ENCODE data around the gene CCL26.
"Not testable (repeated sequence)": the region's sequence is repeated elsewhere in the genome, so short reads cannot be mapped to it uniquely, and the experiment has no call there.

Gene CCL26

DNA sequence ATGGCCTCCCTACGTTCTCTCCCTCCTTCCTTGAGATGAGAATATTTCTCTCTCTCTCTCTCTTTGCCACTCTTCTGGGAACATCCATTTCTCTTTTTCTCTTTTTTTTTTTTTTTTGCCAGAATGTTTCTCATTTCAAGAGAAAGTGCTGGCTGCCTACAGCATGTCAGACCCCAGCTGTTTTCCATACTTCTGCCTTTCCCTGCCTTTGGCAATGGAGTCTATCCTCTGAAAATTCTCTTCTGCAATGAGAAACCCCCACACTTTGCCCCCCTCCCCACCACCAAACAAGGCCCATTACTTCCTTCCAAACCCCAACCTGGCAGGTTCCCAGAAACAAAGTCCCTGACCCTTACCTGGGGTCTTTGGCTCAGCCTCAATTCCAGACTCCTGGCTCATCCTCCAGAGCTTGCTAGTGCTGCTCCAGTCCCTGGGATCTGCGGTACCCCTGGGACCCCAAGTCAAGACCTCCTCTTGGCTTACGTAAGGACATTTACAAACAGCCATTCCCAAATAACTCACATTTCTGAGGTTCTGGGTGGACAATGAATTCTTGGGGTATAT lies 17.4 kb upstream of the CCL26 start:
- no peak for ATAC-seq

DNA sequence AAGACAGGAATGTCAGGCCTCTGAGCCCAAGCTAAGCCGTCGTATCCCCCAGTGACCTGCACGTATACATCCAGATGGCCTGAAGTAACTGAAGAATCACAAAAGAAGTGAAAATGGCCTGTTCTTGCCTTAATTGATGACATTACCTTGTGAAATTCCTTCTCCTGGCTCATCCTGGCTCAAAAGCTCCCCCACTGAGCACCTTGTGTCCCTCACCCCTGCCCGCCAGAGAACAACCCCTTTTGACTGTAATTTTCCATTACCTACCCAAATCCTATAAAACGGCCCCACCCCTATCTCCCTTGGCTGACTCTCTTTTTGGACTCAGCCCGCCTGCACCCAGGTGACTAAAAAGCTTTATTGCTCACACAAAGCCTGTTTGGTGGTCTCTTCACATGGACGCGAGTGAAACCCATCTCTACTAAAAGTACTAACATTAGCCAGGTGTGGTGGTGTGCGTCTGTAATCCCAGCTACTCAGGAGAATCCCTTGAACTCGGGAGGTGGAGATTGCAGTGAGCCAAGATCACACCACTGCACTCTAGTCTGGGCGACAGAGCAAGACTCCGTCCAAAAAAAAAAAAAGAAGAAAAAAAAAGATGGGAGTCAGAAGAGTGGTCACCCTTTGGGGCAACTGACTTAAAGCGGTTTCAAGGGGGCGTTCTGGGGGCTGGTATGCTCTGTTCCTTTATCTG lies 16.3 kb upstream of the CCL26 start:
- not testable (repeated sequence) for ATAC-seq

DNA sequence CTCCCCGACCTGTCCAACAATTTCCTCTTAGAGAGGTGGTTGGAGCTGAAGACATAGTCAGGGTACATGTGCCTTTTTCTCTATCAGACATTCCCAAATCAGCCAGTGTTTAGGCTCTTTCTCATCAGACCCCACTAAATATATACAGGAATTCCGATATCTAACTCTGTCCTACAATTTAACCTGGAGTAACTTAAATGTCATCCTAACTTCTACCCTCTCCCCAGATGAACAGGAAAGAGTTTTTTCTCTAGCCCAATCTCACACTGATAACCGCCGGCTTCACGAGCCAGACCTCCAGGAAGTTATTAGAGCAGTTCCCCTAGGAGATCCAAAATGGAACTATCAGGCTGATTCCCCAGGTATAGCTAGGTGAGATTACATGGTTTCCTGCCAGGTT lies 11.0 kb upstream of the CCL26 start:
- not testable (repeated sequence) for ATAC-seq

DNA sequence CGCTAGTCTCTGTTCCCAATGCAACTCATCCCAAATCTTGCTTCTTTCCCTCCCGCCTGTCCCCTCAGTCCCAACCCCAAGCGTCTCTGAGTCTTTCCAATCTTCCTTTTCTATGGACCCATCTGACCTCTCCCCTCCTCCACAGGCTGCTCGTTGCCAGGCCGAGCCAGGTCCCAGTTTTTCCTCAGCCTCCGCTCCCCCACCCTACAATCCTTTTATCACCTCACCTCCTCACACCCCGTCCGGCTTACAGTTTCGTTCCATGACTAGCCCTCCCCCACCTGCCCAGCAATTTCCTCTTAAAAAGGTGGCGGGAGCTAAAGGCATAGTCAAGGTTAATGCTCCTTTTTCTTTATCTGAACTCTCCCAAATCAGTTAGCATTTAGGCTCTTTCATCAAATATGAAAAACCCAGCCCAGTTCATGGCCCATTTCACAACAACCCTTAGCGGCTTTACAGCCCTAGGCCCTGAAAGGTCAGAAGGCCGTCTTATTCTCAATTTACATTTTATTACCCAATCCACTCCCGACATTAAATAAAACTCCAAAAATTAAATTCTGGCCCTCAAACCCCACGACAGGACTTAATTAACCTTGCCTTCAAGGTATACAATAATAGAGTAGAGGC lies 8.7 kb upstream of the CCL26 start:
- not testable (repeated sequence) for ATAC-seq

DNA sequence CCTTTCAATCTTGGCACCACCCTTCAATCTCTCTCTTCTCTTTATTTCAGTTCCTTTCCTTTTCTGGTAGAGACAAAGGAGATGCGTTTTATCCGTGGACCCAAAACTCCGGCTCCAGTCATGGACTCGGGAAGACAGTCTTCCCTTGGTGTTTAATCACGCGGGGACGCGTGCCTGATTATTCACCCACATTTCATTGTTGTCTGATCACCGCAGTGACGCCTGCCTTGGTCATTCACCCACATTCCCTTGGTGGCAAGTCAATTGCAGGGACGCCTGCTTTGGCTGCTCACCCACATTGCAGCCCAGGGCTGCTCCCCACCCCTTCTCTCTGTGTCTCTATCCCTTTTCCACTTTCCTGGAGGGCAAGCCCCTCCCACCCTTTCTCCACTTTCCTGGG lies 7.5 kb upstream of the CCL26 start:
- ATAC-seq = not testable (repeated sequence)

DNA sequence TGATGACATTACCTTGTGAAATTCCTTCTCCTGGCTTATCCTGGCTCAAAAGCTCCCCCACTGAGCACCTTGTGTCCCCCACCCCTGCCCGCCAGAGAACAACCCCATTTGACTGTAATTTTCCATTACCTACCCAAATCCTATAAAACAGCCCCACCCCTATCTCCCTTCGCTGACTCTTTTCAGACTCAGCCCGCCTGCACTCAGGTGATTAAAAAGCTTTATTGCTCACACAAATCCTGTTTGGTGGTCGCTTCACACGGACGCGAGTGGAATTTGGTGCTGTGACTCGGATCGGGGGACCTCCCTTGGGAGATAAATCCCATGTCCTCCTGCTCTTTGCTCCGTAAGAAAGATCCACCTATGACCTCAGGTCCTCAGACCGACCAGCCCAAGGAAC lies 7.0 kb upstream of the CCL26 start:
- not testable (repeated sequence) for ATAC-seq

DNA sequence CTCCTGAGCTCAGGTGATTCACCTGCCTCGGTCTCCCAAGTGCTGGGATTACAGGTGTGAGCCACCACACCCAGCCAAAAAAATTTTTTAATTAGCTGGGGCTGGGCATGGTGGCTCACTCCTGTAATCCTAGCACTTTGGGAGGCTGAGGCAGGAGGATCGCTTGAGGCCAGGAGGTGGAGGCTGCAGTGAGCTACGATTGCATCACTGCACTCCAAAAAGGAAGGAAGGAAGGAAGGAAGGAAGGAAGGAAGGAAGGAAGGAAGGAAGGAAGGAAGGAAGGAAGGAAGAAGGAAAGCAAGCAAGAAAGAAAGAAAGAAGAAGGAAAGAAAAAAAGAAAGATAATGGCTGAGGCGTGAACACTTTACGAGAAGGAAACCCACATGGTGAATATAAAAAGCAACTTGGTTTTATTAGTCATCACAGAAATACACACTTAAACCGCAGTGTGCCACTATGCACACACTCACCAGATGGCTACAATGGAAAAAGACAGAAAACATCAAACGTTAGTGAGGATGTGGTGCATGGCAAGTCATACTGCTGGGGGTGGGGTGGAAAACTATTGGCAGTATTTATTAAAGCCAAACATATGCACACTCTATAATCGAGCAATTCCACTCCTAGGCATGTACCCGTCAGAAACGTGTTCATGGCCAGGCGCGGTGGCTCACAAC lies 4.4 kb upstream of the CCL26 start:
- ATAC-seq = peak; percentile 99

DNA sequence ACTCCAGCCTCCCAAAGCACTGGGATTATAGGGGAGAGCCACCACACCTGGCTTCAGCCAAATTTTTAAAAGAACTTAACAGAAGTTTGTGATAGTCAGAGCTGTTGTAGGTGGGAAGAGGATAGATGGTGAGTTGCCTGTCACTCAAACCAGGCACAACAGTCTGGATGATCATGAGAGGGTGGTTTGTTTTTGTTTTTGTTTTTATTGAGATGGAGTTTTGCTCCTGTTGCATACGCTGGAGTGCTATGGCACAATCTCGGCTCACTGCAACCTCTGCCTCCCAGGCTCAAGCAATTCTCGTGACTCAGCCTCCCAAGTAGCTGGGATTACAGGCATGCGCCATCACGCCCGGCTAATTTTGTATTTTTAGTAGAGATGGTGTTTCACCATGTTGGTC lies 1.9 kb upstream of the CCL26 start:
- ATAC-seq = not testable (repeated sequence)

DNA sequence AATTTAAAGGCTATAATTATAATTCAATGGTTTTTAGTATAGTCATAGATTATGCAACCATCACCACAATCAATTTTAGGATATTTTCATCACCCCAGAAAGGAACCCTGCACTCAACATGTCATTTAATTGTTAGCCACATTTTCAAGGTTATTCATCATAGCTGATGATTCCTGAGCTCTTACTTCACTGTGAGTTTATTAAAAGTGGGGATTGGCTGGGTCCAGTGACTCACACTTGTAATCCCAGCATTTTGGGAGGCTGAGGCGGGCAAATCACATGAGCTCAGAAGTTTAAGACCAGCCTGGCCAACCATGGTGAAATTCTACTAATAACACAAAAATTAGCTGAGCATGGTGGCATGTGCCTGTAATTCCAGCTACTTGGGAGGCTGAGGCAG lies 787 bp downstream of the CCL26 start:
- ATAC-seq = no peak

DNA sequence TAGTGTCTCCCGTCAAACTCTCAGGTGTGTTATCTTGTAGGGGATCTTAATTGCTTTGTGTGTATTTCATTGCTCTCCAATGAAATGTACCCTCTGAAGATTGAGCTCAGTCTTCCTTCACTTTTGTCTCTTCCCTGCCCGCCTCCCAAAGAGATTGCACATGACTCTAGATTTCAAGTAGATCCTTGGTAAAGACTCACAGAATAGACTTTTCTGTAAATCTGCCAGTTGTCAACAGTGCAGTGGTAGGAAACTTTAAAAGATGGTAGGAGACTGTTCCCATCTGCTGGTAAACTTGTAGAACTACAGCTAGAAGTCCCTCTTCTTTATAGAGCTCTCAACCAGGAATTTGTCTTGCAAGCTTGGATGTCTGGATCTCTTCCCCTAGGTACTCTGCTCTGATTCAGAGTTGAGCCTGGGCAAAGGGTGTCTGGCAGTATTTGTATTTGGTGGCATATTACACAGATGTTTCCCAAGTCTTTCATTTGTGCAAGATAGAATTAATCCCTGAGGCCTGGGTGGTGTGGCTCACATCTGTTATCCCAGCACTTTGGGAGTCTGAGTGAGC lies 9.6 kb downstream of the CCL26 start:
- peak; percentile 51 to 72 for ATAC-seq

DNA sequence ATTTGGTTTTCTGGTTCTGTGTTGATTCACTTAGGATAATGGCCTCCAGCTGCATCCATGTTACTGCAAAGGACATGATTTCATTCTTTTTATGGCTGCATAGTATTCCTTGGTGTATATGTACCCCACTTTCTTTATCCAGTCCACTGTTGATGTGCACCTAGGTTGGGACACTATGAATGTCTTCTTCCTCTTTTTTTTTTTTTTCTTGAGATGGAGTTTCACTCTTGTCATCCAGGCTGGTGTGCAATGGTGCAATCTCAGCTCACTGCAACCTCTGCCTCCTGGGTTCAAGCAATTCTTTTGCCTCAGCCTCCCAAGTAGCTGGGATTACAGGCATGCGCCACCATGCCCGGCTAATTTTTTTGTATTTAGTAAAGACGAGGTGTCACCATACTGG lies 10.2 kb downstream of the CCL26 start:
- not testable (repeated sequence) for ATAC-seq

DNA sequence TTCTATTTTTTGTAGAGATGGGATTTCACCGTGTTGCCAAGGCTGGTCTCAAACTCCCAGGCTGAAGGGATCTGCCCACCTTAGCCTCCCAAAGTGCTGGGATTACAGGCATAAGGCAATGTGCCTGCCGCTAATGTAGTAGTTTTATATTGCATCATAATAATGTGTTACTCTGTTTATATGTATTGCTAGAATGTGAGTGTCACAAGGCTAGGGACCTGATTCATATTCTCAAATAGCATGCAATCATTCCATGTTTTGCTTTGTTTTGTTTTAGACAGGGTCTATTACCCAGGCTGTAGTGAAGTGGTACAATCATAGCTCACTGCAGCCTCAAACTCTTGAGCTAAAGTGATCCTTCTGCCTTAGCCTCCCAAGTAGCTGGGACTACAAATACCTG lies 13.5 kb downstream of the CCL26 start:
- no peak for ATAC-seq

DNA sequence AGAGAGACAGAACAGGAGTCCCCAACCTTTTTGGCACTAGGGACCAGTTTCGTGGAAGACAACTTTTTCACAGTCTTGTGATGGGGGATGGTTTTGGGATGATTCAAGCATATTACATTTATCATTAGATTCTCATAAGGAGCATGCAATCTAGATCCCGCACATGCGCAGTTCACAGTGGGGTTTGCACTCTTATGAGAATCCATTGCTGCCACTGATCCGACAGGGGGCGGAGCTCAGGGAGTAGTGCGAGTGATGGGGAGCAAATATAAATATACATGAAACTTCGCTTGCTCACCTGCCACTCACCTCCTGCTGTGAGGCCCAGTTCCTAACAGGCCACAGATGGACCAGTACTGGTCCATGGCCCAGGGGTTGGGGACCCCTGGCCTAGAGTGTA lies 14.2 kb downstream of the CCL26 start:
- no peak for ATAC-seq

DNA sequence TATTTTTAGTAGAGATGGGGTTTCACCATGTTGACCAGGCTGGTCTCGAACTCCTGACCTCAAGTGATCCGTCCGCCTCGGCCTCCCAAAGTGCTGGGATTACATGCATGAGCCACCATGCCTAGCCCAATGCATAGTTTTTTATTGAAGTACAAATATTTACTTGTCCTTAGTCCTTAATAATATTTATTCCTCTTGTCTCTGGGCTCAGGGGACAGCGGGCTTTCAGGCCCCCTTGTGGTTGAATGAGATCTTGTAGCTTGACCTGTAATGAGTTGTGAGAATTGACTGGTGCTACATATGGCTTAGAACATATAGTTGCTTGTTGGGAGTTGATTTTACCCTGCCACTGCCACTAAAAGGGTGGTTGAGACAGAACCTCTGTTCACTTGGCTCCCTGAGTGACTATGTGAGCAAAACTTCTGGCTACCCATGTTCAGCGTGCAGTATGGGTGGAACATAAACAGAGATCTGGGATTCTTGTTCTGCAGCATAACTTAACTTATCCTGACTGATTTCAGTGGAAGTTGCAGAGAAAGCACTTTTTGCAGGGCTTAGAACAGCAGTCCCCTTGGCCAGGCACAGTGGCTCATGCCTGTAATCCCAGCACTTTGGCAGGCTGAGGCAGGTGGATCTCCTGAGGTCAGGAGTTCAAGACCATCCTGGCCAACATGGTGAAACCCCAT lies 14.9 kb downstream of the CCL26 start:
- no peak for ATAC-seq

DNA sequence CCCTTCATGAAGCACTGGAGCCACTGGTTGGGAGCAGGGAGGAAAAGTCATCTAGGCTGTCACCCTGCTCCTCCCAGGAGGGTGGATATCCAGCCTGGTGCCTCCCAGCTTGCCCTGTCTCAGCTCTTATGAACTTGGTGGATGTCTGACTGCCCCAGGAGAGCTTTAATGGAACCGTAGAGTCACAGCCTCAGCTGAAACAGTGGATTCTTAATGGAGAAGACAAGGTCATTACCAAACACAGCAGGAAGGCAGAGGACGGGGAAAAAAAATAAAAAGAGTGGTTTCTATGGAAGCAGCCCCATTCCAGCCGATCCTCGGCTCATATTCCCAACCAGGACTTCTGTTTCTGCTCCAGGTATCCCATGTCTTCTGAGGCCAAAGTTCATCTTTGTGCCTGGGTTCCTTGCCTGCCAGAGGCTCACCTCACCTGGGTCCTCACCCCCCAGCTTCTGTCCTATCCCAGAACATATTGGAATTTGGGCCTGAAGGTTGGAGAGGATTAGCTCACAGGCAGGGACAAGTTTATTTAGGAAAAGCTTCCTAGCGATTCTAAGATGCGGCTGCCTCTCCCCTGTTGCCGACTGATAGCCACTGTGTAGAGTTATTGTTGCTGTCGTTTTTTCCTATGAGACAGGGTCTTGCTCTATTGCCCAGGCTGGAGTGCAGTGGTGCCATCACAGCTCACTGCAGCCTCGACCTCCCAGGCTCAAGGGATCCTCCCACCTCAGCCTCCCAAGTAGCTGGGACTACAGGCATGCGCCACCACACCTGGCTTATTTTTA lies 15.6 kb downstream of the CCL26 start:
- no peak for ATAC-seq

DNA sequence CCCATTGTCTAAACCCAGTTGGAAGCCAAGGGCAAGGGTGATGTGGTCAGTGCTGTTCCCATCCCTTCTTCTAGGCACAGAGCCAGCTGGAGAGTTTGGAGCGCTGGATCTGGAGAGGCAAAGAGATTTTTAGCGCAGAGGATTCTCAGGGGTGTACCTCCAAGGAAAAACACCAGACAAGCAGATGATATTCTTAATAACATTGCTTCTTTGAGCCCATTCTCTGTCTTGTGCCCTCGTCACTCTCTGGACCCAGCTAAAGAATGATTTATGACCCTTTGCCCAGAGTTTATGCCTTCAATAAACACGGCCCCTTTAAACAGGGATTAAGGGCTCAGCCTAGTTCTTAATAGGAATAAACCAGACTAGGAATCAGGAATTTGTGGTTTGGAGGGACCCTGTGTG lies 28.6 kb downstream of the CCL26 start:
- ATAC-seq = no peak

DNA sequence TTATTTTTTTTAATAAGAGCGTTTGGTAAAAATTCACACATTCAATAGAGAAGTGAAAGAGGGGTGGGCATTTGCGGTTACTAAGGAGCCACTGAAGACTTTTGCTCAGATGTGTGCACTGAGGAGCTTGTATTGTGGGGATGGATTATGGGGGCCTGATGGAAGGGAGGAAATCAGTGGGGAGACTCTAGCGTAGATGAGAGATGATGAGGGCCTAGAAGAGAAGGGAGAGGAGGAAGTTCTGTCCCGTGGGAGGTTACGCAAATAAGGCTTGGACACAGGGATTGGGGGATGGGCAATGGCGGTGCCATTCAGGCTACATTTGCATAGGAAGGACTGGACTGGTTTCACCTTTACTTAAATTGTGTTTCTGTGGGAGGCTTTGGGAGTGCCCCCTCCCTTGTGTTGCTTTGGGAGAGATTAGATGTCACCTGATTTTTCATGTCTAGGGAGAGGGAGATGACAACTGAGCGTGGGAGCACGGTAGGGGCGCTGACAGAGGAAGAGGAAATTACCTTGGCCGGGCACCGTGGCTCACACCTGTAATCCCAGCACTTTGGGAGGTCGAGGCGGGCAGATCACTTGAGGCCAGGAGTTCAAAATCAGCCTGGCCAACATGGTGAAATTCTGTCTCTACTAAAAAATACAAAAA lies 31.0 kb downstream of the CCL26 start:
- no peak for ATAC-seq

DNA sequence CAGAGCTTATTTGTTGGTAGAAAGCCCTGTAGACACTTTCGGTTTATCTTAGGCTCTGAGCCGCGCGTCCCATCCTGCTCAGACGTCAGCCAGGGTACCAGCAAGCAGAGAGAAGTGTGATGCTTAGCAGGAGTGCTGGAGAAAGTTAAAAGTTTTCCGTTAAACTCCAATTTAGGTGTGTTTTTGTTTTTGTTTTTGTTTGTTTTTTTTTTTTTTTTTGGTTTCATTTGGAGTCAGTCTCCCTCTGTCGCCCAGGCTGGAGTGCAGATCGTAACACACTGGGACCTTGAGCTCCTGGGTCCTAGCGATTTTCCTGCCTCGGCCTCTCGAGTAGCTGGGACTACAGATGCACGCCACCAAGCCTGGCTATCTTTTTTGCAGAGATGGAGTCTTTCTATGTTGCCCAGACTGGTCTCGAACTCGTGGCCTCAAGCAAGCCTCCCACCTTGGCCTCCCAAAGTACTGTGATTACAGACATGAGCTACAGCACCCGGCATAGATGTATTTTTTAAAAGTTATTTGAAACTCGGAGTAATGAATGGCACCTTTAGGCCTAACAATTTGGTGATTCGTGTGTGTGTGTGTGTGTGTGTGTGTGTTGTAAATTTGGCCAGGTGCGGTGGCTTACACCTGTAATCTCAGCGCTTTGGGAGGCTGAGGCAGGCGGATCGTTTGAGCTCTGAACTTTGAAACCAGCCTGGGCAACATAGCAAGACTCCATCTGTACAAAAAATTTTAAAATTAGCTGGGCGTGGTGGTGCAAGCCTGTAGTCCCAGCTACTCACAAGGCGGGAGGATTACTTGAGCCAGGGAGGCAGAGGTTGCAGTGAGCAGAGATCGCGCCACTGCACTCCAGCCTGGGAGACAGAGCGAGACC lies 32.0 kb downstream of the CCL26 start:
- no peak for ATAC-seq

DNA sequence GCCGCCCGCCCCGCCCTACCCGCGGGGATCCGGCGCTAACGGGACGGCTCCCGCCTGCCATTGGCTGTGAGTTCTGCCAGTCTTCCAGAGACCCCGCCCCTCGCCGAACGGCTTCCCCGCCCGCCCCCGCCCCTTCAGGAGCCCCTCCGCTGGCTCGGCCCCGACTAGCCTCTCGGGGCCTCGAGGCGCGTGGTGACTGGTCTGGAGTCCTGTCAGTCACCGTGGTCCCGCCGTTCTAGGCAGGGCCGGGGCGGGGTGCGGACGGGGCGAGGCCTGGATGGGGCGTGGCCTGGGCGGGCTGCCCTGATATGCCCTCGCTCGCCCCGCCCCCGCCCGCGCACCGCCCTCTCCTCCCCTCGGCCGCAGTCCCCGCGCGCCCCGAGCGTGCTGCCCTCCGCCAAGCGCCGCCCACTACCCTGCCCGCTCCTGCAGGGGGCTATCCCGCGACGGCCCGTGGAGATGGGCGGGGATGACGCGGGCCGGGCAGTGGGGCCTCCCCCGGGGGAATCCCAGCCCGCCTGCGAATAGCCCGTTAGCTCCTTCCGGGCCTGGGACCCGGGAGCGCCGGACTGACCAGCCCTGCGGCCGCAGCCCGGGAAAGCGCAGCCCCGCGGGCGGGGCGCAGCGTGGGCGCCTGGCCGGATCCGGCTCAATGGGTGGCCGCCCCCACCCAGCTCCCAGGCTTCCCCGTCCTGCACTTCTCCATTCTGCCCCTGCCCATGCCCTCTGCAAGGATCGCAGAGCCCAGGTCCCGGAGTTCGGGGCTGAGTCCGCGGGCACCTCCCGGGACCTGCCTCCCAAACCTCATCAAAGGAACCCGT lies 32.8 kb downstream of the CCL26 start:
- peak; percentile 98 to 99 for ATAC-seq

DNA sequence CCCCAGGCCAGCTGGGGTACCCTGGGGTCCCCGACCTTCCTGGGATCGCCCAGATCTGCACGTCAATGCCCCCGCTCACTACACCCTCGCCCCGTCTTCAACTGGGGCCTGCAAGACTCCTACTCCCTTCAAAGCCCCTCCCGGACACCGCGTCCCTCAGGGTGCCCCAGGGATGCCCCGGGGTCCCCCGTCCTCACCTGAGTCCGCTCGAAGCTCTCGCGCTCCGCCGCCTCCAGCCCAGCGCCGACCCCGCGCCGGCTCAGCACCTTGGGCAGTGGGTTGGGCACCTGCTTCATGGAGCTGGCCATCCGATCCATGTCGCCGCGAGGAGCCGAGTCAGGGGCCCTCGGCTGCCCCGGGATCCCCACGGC lies 33.4 kb downstream of the CCL26 start, which contains the start of gene HIP1:
Gene HIP1, minus strand, starts transcription at position 338 of the 371 bp plus-strand sequence. Its CDS starts 21 bp downstream, at position 317.
- ATAC-seq = no peak
